ENCODE results near the gene FBXO38.

The FBXO38 gene, protein sequence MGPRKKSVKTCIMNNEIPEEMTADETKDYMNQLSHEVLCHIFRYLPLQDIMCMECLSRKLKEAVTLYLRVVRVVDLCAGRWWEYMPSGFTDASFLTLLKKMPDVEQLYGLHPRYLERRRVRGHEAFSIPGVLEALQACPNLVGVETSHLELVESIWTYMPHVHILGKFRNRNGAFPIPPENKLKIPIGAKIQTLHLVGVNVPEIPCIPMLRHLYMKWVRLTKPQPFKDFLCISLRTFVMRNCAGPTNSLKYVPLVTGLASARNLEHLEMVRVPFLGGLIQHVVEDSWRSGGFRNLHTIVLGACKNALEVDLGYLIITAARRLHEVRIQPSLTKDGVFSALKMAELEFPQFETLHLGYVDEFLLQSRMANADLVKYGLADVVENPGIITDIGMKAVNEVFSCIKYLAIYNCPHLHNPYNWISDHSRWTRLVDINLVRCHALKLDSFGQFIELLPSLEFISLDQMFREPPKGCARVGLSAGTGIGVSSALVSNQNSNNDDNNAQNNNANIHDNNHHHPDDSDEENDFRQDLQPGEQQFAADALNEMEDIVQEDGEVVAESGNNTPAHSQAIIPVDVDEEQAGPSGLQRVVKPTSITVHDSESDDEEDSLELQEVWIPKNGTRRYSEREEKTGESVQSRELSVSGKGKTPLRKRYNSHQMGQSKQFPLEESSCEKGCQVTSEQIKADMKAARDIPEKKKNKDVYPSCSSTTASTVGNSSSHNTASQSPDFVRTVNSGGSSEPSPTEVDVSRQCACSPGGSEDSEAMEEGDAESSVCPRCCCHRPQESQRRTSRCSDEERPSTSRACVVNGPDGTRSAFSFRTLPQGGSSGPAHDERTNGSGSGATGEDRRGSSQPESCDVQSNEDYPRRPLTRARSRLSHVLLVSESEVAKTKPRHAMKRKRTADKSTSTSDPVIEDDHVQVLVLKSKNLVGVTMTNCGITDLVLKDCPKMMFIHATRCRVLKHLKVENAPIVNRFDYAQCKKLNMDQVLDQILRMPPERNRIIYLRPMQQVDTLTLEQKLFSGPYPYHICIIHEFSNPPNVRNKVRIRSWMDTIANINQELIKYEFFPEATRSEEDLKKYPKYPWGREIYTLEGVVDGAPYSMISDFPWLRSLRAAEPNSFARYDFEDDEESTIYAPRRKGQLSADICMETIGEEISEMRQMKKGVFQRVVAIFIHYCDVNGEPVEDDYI

DNA sequence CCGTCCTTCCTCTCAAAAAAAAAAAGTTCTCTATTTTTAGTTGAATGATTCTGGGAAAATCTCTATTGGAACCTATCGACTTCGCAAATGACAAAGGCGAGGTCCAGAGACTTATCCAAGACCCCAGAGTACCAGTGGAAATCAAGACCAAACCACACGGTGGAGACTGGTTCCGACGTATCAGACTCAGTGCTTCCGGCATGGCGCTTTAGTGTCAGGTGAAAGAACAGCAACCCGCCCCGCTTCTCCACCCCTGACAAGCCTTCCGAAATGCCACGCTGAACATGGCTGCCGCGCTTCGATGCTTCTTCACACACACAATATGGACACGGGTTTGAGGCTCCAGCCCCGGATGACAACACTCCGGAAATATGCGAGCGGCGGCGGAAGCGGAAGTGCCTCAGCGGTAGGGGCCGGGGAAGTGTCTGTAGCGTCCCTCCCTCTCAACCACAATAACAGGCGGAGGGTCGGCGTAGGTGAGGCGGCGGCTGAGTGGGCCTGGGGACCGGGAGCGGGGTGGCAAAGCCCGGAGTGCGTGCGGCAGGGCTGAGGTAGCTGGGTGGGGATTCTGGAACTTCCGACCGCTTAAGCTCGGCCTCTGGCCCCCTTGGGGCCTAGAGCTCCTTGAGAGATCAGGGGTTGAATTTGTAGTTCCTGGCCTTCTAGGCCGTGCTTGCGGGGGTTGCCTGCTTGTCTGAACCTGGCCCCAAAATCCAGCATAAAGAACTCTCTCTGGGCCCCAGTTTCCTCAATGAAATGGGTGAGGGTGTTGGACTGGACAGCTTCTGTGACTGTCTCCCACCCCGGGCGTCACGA lies at the start of gene FBXO38:
FBXO38 (plus strand) TSS at position 395 of the 816 bp plus-strand sequence. CDS start 10,819 bp downstream, outside the sequence.
- peak; percentile 91 for DNase-seq

DNA sequence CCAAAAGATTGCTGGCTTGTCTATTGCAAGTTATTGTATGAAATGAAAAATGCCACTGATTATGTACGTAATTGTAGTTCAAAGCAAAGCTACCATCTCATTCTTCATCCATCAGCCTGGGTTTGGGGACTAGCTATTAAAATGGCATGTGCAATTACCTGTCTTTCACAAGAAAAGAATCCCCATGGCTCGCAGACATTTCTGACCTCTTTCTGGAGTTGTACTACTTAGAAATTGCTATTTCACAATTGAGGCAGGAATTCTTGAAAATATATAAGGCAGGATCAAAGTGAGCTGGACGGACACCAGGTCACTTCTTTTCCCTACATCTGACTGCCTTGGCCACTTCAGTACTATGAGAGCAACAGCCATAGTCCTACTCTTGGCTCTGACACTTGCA lies 48.5 kb upstream of the FBXO38 start, which contains the start of gene SPINK9:
SPINK9 (plus strand) TSS at position 301 of the 400 bp plus-strand sequence; CDS start at position 356, 55 bp downstream.
- DNase-seq, result no peak

DNA sequence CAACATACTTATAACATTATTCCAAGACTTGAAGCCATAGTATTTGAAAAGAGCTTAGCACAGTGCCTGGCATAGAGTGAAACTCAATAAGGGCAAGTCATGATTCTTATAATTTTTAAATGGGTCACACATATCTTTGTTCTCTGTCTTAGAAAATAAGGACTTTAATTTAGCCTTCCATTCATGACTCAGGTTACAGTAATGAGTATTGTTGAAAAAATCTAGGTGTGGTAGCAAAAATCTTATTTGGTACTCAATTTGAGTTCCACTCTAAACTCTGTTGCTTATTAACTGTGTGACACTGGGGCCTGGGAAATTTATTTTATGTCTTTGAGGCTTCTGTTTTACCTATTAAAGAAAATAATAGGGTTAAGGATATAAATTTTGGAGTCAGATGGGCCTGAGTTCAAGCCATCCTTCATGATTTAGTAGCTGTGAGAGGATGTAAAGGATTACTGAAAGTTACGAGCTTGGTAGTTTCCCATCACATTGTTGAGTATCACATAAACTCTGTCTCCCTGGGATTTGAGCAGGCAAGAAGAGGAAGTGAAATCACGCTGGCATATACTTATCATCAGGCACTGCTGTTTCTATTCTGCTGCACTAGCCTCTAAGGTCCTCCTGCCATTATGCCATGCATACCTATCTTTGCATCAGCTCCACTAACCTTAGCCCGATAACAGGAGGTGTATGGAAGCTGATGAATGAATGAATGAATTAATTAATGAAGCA lies 46.9 kb upstream of the FBXO38 start:
- no peak for DNase-seq

DNA sequence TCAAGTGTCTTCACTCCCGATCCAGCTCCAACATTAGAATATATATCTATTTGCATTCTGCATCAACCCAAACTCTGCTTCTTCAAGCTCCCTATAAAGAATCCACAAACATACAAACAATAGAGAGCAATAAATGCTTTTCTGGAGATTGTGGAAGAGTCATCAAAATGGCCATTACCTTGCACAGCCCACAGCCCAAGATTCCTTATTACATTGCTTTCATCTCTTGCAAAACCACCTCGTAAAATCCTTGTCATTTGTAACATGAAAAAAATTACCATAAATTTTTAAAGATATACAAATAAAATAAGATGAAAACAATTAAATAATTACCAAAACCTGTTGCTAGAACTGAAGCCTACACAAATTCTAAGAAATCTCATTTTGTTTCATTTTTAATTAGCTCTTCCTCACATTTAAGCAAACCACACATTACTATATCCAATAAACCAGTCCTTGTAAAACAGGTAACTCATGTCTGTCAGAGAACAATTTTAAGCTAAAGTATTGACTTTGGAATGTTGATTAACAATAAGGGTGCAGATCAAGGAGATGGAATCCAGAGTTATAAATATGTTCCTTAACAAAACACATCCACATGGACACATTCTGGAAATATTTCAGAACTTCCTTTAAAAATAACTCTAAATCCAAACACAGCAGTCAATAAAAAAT lies 41.2 kb upstream of the FBXO38 start:
- DNase-seq, result no peak

DNA sequence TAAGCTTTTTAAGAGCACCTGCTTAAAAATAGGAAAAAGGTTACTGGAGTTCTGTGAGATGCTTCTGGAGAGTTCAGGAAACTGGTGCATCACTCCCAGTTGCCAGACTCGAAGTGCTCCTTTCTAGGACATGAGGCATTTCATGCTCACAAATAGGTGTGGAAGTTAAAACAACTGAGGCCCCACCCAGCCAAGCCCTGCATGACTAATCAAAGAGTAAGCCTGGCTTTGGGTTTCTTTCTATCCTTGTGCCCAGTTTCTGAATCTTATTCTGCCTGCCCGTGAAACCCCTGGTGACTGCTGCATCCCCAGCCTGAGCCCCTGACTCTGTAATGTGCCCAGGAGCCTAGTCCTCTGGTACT lies 40.7 kb upstream of the FBXO38 start:
- DNase-seq, result no peak

- DNase-seq, result no peak
Measured at GRCh38 chr5:148343603-148344487, 39.9 kb upstream of the FBXO38 start.

GRCh38 chr5:148347706-148348105 lies 36.1 kb upstream of the FBXO38 start:
- no peak for DNase-seq

DNA sequence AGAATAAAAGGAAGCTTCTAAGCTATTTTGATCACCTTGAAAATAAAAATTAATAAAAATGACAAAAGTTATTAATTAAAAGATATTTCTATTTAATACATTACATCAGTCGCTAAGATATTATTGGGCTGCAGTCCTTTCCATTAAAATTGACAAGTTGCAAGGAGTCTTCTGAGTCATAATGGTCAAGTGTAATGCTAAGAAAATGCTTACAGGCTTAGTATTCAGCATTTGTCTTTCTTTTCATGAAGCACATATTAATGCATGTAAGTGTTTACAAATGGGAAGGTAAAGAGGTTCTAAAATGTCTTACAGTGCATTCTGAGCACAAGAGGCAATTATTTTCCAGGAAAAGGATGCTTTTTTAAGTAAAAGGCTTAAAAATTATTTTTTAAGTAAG lies 31.1 kb upstream of the FBXO38 start:
- DNase-seq, result no peak

DNA sequence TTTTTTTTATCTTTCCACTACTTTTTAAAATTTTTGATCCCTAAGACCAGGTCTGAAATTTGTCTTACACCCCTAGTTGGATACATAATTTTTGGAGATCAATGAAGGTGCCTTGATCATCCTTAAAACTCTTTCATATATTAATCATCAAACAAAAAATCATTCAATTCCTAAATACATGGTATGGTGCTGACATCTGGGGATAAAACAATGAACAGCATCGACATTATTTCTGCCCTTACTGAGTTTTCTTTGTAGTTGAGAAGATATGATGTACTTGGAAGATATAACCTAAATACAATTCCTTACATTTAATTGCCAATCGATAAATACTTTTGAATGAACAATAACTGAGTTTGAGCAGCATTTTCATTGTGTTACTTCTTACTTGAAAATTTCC lies 30.1 kb upstream of the FBXO38 start:
- DNase-seq, result no peak

GRCh38 chr5:148364343-148364742 lies 19.4 kb upstream of the FBXO38 start:
- no peak for DNase-seq

GRCh38 chr5:148368299-148368698 lies 15.5 kb upstream of the FBXO38 start:
- DNase-seq, result no peak

GRCh38 chr5:148372166-148372725 lies 11.5 kb upstream of the FBXO38 start:
- no peak for DNase-seq

DNA sequence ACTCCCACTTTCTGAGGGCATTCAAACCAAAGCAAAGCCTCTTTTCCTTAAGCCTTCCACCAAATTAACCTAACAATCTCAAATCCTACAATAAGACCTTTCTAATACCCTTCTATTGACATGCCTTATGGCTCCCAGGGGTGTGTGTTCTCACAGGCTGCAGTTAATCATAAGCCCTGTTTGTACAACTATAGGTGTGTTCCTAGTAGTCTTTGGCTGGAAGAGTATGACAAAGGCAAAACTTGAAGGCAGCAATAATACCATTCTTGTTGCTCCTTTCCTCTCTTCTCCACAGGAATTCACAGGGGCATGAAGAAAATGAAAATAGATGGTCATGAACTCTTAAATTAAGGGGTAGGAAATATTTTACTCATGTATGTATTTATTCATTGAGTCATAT lies 10.9 kb upstream of the FBXO38 start:
- DNase-seq, result no peak

GRCh38 chr5:148374690-148375360 lies 8.9 kb upstream of the FBXO38 start:
- no peak for DNase-seq

- no peak for DNase-seq
Measured at GRCh38 chr5:148376198-148376597, 7.6 kb upstream of the FBXO38 start.

GRCh38 chr5:148378670-148379069 lies 5.1 kb upstream of the FBXO38 start:
- DNase-seq, result no peak

GRCh38 chr5:148379340-148379739 lies 4.4 kb upstream of the FBXO38 start:
- no peak for DNase-seq

DNA sequence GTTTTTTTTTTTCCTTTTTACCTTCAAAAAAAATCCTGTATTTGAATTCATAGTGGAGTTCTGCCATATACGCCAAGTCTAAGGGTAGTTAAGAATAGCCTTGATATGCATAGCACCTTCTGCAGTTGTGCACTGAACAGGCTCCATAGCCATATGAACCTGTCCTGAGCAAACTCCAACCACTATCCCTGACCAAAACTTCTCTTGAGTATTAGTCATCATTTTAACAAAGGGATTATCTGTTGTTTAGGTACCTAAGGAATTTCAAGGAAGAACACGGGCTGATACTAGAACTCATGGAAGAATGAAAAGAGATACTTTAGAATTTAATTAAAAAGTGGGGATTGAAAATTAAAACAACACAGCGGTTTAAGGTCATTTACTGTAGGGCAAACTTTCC lies 1.9 kb upstream of the FBXO38 start:
- DNase-seq, result no peak

- DNase-seq, result no peak
Measured at GRCh38 chr5:148382961-148383360, 797 bp upstream of the FBXO38 start.
